Suprapubic skin (tissue), 3 donors: ENCODE measurements around the gene CMTM3.

Experiments
- EP300 ChIP-seq: sonication (generic); formaldehyde crosslinking; IDR thresholded peaks from one replicate; pipeline ENCODE4 v1.6.1; 2017; ENCODE audit warnings: antibody characterized with exemption
- POLR2A ChIP-seq, 2 donors: fragments of 450-650 bp; IDR thresholded peaks; one replicate each; pipeline ENCODE4 v1.6.1; 2017; ENCODE audit warnings: antibody characterized with exemption in 2 of 2, mild to moderate bottlenecking in 2 of 2, moderate library complexity in 2 of 2
- TF ChIP-seq, protein P1 (sequence below), 2 donors: fragments of 200-600 bp in 1 of 2; fragments of 450-650 bp in 1 of 2; sonication (generic) in 1 of 2; IDR thresholded peaks; one replicate each; pipeline ENCODE4 v1.5.1; 2016 to 2019; ENCODE audit warnings: antibody characterized with exemption in 2 of 2, mild to moderate bottlenecking in 1 of 2, moderate library complexity in 1 of 2

DNA sequence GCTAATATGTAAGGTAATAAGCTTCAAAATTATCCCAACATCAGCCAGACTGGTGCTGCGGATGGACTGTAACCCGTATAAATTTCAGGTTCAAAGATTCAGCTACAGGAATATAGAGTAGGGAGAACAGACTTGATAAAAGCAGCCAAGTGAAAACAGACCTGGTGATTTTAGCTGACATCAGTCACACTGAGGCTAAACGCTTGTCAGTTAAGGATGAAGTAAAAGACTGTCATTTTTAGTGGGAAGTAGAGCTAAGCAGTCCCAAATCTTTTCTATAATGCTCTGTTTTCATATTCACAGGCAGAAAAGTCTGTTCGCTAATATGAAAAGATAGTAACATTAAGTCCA is 56.7 kb downstream of the CMTM3 start:
- TF ChIP-seq, protein P1, sequence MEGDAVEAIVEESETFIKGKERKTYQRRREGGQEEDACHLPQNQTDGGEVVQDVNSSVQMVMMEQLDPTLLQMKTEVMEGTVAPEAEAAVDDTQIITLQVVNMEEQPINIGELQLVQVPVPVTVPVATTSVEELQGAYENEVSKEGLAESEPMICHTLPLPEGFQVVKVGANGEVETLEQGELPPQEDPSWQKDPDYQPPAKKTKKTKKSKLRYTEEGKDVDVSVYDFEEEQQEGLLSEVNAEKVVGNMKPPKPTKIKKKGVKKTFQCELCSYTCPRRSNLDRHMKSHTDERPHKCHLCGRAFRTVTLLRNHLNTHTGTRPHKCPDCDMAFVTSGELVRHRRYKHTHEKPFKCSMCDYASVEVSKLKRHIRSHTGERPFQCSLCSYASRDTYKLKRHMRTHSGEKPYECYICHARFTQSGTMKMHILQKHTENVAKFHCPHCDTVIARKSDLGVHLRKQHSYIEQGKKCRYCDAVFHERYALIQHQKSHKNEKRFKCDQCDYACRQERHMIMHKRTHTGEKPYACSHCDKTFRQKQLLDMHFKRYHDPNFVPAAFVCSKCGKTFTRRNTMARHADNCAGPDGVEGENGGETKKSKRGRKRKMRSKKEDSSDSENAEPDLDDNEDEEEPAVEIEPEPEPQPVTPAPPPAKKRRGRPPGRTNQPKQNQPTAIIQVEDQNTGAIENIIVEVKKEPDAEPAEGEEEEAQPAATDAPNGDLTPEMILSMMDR (IDR thresholded peaks at IDR 0.05), result no peak
- TF ChIP-seq EP300 (no peak), POLR2A (IDR thresholded peaks at IDR 0.05) (no peak)
